Activated effector memory CD4-positive, alpha-beta T cell treated with Interleukin-2 at 50 U/mL for 16 hours (primary cell): ENCODE measurements around the gene DCBLD2.

Experiments used
- DNase-seq: peaks from one replicate; pipeline ENCODE4 v3.0.0-alpha.2; 2020

Gene DCBLD2

GRCh38 chr3:98788651-98789050 is 112.8 kb downstream of the DCBLD2 start:
- no peak for DNase-seq

- DNase-seq: no peak
Measured at GRCh38 chr3:98787181-98787580, 114.3 kb downstream of the DCBLD2 start.

- DNase-seq: no peak
Measured at GRCh38 chr3:98786364-98787006, 115.0 kb downstream of the DCBLD2 start.

GRCh38 chr3:98784666-98785600 is 116.6 kb downstream of the DCBLD2 start:
- DNase-seq: no peak

GRCh38 chr3:98784042-98784441 is 117.5 kb downstream of the DCBLD2 start:
- no peak for DNase-seq

- DNase-seq: no peak
Measured at GRCh38 chr3:98782824-98783500, 118.5 kb downstream of the DCBLD2 start.

DNA sequence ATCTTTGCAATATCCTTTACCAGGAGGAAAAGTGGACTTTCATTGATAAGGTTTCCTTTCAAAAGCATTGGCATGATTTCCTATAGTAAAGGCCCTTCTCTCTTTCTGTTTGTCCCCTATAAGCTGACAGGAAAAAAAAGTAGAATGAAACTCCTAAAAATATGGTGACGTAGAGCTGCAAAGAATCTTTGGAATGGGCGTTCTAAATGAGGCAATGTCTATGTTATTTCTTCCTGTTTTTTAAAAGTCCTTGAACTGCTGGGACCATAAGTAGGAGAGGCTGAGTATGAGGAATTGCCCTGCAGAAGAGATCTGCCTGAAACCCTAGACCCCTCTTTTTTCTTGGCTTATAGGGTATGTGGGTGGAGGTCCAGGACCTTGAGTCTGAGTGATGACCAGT is 121.2 kb downstream of the DCBLD2 start:
- DNase-seq: no peak

DNA sequence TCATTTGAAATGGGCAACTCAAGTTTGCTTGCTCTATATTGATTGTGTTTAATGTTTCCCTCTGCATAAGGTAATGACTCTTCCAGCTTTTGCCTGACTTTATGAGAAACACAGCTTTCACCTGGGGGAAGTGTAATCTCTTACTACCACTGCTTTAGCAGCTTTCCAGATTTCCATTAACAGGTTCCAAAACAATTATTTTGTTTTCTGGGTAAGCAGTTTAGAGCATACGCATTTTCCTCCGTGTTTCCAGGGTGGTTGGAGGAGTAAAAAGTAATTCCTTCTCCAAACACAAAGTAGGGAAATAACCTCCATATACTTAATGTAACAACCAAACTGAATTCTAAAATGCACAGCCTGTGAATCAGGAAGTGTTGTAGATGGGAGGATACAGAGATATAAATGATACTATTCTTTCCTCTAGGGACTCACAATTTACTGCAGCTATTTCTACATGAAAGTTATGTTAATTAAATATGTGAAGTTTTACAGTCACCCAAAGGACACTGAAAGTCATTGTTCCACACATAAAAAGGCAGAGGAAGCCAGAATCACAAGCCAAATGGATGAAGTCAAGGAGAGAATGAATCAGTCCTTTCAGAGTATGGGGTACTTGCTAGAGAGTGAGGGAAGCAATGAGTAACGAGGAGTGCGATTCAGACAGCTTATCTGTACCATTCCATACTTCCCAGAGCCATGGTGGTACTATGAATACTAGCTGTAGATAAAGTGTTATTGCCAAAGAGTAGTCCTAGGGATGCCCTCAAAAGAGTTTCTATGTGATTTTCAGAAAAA is 121.8 kb downstream of the DCBLD2 start:
- DNase-seq: no peak

DNA sequence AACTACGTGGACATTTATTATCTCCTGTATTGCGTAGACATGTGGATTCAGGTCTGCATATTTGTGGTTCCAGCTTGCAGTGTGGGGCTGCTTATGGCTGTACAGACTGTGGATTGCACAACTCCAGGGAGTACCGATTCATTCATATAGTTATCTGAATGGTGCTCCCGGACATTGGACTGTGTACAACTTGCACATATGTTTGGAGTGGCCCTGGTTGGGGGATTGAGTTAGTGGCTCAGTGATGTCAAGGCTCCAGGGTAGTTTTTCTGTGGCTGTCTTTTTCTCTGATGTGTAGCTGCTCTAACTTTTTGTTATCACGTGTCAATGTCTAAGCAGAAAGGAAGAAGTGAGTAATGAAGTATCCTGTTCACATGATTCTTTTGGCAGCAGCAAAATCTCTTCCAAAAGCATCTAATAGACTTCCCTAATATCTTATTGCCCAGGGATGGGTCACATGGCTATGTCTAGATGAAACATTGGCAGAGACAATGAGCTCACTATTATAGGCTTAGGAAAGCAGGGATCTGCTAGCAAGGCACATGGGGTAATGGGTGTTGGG is 122.6 kb downstream of the DCBLD2 start:
- no peak for DNase-seq

GRCh38 chr3:98778383-98778782 is 123.1 kb downstream of the DCBLD2 start:
- no peak for DNase-seq

DNA sequence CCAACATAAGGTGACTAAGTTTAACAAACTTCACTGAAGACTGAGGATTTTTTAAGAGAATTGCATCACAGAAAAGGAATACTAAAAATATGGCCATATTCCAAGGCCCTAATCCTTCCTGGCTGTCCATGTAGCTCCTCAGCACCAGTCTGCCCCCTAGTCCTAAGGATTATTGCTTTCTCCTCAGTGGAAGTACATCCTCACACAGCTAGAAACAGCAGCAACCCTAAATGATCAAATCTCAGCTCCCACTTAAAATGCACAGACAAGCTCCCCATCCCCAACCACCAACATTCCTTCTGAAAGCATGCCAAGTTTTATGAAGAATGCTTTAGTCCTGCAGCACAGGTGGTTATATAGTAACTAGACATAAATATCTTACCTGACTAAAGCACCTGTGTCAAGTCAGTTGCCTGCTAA is 123.7 kb downstream of the DCBLD2 start:
- no peak for DNase-seq

DNA sequence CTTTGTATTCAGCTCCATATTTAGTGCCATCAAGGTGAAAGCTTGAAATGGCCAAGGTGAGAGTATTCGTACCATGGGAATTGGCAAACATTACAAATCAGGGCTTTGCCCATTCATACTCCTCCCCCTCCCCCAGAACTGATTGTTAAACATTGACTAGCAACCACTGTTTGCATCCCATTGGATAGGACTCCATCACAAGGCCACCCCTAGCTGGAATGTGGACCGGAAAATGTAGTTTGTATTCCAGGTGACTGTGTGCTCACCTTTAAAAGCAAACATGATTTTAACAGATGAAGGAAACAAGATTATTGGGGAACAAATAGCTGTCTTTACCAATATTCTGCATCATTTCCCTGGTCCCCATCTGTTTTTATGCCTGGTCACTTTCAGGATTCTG is 124.2 kb downstream of the DCBLD2 start:
- no peak for DNase-seq

GRCh38 chr3:98776140-98776493 is 125.4 kb downstream of the DCBLD2 start:
- no peak for DNase-seq

DNA sequence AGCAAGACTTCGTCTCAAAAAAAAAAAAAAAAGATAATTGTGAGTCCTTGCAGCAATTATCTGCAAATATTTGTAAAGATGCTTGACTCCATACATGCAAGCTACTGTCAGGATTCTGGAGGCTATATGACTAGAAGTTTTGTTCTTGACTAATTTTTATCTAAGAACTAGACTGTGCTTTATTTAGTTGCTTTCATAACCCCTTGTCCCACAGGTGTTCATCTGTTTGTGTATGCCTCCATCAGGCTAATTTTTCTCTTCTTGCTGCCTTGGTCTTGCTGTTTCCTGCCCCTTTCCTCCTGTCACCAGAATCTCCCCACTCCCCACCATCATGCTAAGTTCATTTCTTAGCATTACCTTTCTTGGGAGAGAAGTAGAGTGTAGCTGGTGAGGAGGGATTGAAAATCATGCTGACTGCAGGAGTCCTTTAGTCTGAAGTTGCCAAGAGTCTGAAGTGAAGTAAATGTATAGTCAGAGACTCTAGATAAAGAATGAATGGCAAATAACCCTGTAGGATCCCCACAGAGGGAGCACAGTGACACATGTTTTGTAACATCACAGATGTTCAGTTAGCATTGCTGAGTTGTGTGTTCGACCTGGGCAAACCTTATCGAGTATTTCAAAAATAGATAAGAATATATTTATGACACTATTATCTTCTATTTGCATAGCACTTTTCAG is 125.9 kb downstream of the DCBLD2 start:
- DNase-seq: no peak

- DNase-seq: no peak
Measured at GRCh38 chr3:98772022-98772421, 129.5 kb downstream of the DCBLD2 start.

GRCh38 chr3:98770261-98771039 is 131.0 kb downstream of the DCBLD2 start:
- no peak for DNase-seq

- no peak for DNase-seq
Measured at GRCh38 chr3:98769448-98769847, 132.0 kb downstream of the DCBLD2 start.

DNA sequence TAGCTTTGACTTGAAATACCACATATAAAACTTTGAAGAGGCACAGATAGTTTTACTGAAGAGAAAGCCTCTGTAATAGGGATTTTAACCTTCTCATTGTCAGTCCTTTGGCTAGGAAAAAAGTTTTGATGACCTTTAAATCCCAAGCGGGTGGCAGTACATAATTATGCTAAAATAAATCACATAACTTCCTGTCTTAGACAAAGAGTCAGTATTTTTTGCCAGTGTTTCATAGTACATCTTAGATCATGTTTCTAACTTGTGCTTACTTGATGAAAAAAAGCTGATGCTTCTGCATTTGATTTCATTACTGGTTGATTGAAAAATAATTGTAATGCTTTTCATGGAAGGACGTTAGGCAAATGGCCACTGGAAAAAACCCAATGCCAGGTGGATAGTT is 132.5 kb downstream of the DCBLD2 start:
- no peak for DNase-seq

DNA sequence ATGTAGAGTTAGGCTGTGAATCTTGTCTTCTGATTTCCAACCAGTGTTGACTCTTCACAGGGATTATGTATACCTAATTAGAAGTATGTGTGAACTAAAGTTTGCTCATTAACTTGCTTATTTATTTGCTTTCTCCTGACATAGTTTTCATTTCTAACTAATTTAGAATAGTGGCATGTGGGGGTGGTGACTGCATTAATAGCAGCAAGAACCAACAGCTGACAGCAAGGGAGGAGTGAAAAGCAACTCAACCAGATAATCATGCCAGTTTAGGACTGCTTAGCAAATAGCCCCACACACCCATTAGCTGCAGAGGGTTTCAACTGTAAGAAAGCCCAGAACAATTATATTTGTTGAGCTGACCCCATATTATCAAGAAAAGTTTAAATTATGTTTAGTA is 134.6 kb downstream of the DCBLD2 start:
- DNase-seq: no peak

DNA sequence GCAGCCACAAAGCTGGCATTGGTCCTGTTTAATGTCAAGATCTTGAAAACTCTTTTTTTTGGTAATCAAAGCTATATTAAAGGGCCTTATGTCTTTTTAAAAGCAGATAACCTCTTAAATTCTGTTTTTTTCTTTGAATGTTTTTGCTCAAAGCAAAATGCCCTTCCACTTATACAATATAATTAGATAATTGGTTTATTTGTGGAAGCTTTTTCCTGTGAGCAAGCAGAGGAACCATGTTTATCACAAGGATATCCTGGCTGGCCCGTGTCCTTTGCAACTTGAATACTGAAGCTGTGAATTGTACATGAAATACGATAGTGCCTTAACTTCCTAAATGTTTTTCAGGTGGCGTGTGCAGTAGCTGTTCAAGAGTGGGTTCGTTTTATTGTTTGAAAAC is 135.8 kb downstream of the DCBLD2 start:
- no peak for DNase-seq

GRCh38 chr3:98764472-98764884 is 137.0 kb downstream of the DCBLD2 start:
- DNase-seq: no peak
